SK-N-SH treated with all-trans-retinoic acid at 6 μM for 48 hours (cell line): Measurements from ENCODE around the gene DPP10.

ENCODE experiments used
- ATAC-seq: fragments of 200-7000 bp; cut with Tn5 transposase; 3 replicates; pipeline ENCODE4 v1.9.1; 2020; ENCODE audit warnings: mild to moderate bottlenecking, moderate library complexity
- BACH2 ChIP-seq: fragments of 250-450 bp; sonication (Bioruptor Pico); IDR thresholded peaks from 2 replicates; pipeline ENCODE4 v1.9.0; 2021; ENCODE audit warnings: mild to moderate bottlenecking, borderline replicate concordance
- ESRRG ChIP-seq: fragments of 250-450 bp; sonication (Bioruptor Pico); IDR thresholded peaks from 2 replicates; pipeline ENCODE4 v1.6.1; 2021; ENCODE audit warnings: mild to moderate bottlenecking
- GLIS3 ChIP-seq: fragments of 250-450 bp; sonication (Bioruptor Pico); IDR thresholded peaks from 2 replicates; pipeline ENCODE4 v1.5.0; 2020; ENCODE audit warnings: mild to moderate bottlenecking, moderate library complexity
- ISL1 ChIP-seq: fragments of 250-450 bp; sonication (Bioruptor Pico); IDR thresholded peaks from 2 replicates; pipeline ENCODE4 v2.1.2; 2022; ENCODE audit warnings: mild to moderate bottlenecking, moderate library complexity
- OSR1 ChIP-seq: fragments of 250-450 bp; sonication (Bioruptor Pico); IDR thresholded peaks from 2 replicates; pipeline ENCODE4 v1.8.0; 2022; ENCODE audit warnings: moderate library complexity, mild to moderate bottlenecking, inconsistent platforms
- PPARA ChIP-seq: fragments of 250-450 bp; sonication (Bioruptor Pico); IDR thresholded peaks from 2 replicates; pipeline ENCODE4 v1.5.0; 2020; ENCODE audit warnings: mild to moderate bottlenecking, borderline replicate concordance
- RARB ChIP-seq: fragments of 250-450 bp; sonication (Bioruptor Pico); IDR thresholded peaks from 2 replicates; pipeline ENCODE4 v1.8.0; 2021; ENCODE audit warnings: mild to moderate bottlenecking, moderate library complexity
- SNAI2 ChIP-seq: fragments of 250-450 bp; sonication (Bioruptor Pico); IDR thresholded peaks from 2 replicates; pipeline ENCODE4 v1.5.0; 2020; ENCODE audit warnings: mild to moderate bottlenecking, moderate library complexity
- TCF4 ChIP-seq: fragments of 250-450 bp; sonication (Bioruptor Pico); IDR thresholded peaks from 2 replicates; pipeline ENCODE4 v1.8.0; 2021; ENCODE audit warnings: mild to moderate bottlenecking, moderate library complexity, borderline replicate concordance
- TOX ChIP-seq: fragments of 250-450 bp; sonication (Bioruptor Pico); IDR thresholded peaks from 2 replicates; pipeline ENCODE4 v1.8.0; 2021; ENCODE audit warnings: mild to moderate bottlenecking, moderate library complexity, borderline replicate concordance
- ZFP3 ChIP-seq: fragments of 250-450 bp; sonication (Bioruptor Pico); IDR thresholded peaks from 2 replicates; pipeline ENCODE4 v1.5.0; 2020; ENCODE audit warnings: mild to moderate bottlenecking, moderate library complexity
- ZFP30 ChIP-seq: fragments of 450-650 bp; formaldehyde crosslinking; IDR thresholded peaks from 2 replicates; pipeline ENCODE4 v1.5.0; 2022; ENCODE audit warnings: mild to moderate bottlenecking, moderate library complexity
- ZNF565 ChIP-seq: fragments of 450-650 bp; formaldehyde crosslinking; conservative IDR thresholded peaks from 2 replicates; pipeline ENCODE4 v1.5.0; 2020; ENCODE audit warnings: low read depth, mild to moderate bottlenecking, moderate library complexity
- ZNF70 ChIP-seq: fragments of 450-650 bp; formaldehyde crosslinking; IDR thresholded peaks from 2 replicates; pipeline ENCODE4 v1.5.0; 2020; ENCODE audit warnings: mild to moderate bottlenecking, moderate library complexity
- ZNF8 ChIP-seq: fragments of 450-650 bp; formaldehyde crosslinking; IDR thresholded peaks from 2 replicates; pipeline ENCODE4 v1.5.0; 2020; ENCODE audit warnings: mild to moderate bottlenecking, moderate library complexity
- TF ChIP-seq, protein P1 (sequence below): fragments of 250-450 bp; sonication (Bioruptor Pico); IDR thresholded peaks from 2 replicates; pipeline ENCODE4 v1.8.0; 2021; ENCODE audit warnings: low read depth, mild to moderate bottlenecking, moderate library complexity, borderline replicate concordance
- TF ChIP-seq, protein P2 (sequence below): fragments of 250-450 bp; sonication (Bioruptor Pico); IDR thresholded peaks from 2 replicates; pipeline ENCODE4 v1.5.1; 2020; ENCODE audit warnings: low read depth, mild to moderate bottlenecking, moderate library complexity
- TF ChIP-seq, protein P3 (sequence below): fragments of 250-450 bp; sonication (Bioruptor Pico); IDR thresholded peaks from 2 replicates; pipeline ENCODE4 v1.5.1; 2021; ENCODE audit warnings: mild to moderate bottlenecking, moderate library complexity
- TF ChIP-seq, protein P4 (sequence below): fragments of 250-450 bp; sonication (Bioruptor Pico); IDR thresholded peaks from 2 replicates; pipeline ENCODE4 v1.8.0; 2020; ENCODE audit warnings: mild to moderate bottlenecking, moderate library complexity, borderline replicate concordance
- TF ChIP-seq, protein P5 (sequence below): fragments of 250-450 bp; sonication (Bioruptor Pico); IDR thresholded peaks from 2 replicates; pipeline ENCODE4 v1.5.0; 2020; ENCODE audit warnings: mild to moderate bottlenecking, moderate library complexity

Gene DPP10

DNA sequence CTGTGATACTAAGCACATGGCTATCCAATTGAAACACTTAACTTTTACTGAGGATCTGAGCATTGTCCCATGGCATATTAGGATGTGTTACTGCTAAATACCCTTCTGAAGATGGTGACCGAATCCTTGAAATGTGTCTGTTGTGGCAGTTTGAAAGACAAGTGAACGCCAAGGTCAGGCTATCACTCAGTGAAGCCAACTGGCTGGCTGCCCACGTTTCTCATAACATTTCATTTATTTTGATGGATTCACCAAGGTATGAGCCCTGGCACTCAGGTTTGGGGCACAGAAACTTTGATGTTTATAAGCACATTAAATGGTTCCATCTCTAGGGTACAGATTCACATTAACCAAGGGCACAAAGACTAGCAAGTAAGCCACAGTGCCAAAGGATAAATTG, 850.3 kb downstream of the DPP10 start (continued):
- TF ChIP-seq, protein P1, sequence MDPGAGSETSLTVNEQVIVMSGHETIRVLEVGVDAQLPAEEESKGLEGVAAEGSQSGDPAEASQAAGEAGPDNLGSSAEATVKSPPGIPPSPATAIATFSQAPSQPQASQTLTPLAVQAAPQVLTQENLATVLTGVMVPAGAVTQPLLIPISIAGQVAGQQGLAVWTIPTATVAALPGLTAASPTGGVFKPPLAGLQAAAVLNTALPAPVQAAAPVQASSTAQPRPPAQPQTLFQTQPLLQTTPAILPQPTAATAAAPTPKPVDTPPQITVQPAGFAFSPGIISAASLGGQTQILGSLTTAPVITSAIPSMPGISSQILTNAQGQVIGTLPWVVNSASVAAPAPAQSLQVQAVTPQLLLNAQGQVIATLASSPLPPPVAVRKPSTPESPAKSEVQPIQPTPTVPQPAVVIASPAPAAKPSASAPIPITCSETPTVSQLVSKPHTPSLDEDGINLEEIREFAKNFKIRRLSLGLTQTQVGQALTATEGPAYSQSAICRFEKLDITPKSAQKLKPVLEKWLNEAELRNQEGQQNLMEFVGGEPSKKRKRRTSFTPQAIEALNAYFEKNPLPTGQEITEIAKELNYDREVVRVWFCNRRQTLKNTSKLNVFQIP (CRISPR knock-in tag): no peak
- TF ChIP-seq OSR1 (CRISPR knock-in tag): no peak
- no peak for TF ChIP-seq PPARA
- TF ChIP-seq ESRRG: no peak
- TF ChIP-seq RARB (CRISPR knock-in tag): no peak
- TF ChIP-seq ZFP3 (CRISPR knock-in tag): no peak

DNA sequence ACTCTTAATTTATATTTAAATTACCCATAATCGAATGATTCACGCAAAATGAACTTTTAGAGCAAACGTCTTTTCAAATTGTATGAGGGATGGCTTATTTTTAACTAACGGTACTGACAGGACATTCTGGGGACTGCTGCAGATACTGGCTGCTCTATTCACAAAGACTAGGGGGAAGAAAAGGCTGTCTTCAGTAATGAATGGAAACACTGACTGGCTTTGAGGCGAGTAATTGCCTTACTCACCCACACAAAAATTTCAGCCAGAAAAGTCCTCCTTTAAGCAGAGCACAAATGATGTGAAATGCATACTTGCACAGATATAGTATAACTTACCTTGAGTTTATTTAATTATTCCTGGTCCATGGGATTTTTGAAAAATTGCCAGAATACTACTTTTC, 852.6 kb downstream of the DPP10 start:
- ATAC-seq: no peak
- TF ChIP-seq PPARA (no peak), ZNF565 (CRISPR knock-in tag) (no peak)
- TF ChIP-seq, protein P2, sequence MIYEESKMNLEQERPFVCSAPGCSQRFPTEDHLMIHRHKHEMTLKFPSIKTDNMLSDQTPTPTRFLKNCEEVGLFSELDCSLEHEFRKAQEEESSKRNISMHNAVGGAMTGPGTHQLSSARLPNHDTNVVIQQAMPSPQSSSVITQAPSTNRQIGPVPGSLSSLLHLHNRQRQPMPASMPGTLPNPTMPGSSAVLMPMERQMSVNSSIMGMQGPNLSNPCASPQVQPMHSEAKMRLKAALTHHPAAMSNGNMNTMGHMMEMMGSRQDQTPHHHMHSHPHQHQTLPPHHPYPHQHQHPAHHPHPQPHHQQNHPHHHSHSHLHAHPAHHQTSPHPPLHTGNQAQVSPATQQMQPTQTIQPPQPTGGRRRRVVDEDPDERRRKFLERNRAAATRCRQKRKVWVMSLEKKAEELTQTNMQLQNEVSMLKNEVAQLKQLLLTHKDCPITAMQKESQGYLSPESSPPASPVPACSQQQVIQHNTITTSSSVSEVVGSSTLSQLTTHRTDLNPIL: no peak

DNA sequence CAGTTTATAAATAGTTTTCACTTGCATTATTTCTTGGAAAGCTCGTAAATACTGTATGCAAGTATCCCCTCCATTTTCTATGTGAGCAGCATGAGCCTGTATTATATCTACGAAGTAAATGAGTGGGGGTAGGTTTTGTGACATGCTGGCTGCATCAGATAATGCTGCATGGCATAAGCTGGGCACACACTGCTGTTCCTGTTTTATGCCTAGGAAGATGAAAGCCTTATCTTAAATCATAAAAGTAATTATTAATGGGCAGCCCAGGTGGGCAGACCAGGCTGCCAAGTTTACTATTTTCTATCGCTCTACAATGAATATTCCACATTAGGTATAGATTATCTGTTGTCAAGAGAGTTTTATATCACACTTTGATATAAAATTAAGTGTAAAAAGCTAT, 854.6 kb downstream of the DPP10 start:
- TF ChIP-seq ZFP30: no peak
- TF ChIP-seq, all 23 proteins: peak for 0
- no peak for ATAC-seq

DNA sequence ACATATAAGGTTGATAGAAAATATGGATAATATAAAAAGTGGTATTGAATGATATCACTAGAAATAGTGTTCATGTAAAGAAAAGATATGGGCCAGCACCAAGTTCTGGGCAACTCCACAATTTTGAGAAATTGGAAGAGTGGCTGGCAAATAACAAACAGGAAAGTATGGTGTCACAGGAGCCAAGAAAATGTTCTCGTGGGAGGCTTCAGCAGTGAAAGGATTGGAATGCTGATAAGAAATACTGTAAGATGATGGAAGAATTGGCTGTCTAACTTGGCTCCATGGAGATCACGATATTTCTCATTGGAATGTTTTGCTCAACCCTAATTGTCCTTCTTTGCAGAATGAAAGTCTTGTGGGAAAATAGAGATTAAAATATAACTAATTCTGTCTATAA, 856.8 kb downstream of the DPP10 start:
- no peak for ATAC-seq
- TF ChIP-seq, protein P3, sequence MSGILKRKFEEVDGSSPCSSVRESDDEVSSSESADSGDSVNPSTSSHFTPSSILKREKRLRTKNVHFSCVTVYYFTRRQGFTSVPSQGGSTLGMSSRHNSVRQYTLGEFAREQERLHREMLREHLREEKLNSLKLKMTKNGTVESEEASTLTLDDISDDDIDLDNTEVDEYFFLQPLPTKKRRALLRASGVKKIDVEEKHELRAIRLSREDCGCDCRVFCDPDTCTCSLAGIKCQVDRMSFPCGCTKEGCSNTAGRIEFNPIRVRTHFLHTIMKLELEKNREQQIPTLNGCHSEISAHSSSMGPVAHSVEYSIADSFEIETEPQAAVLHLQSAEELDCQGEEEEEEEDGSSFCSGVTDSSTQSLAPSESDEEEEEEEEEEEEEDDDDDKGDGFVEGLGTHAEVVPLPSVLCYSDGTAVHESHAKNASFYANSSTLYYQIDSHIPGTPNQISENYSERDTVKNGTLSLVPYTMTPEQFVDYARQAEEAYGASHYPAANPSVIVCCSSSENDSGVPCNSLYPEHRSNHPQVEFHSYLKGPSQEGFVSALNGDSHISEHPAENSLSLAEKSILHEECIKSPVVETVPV (CRISPR knock-in tag): no peak
- TF ChIP-seq TCF4 (CRISPR knock-in tag): no peak
- TF ChIP-seq TOX (CRISPR knock-in tag): no peak
- no peak for TF ChIP-seq ISL1
- TF ChIP-seq ZNF565 (CRISPR knock-in tag): no peak
- no peak for TF ChIP-seq ESRRG
- TF ChIP-seq, protein P4, sequence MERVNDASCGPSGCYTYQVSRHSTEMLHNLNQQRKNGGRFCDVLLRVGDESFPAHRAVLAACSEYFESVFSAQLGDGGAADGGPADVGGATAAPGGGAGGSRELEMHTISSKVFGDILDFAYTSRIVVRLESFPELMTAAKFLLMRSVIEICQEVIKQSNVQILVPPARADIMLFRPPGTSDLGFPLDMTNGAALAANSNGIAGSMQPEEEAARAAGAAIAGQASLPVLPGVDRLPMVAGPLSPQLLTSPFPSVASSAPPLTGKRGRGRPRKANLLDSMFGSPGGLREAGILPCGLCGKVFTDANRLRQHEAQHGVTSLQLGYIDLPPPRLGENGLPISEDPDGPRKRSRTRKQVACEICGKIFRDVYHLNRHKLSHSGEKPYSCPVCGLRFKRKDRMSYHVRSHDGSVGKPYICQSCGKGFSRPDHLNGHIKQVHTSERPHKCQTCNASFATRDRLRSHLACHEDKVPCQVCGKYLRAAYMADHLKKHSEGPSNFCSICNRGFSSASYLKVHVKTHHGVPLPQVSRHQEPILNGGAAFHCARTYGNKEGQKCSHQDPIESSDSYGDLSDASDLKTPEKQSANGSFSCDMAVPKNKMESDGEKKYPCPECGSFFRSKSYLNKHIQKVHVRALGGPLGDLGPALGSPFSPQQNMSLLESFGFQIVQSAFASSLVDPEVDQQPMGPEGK (CRISPR knock-in tag): no peak

DNA sequence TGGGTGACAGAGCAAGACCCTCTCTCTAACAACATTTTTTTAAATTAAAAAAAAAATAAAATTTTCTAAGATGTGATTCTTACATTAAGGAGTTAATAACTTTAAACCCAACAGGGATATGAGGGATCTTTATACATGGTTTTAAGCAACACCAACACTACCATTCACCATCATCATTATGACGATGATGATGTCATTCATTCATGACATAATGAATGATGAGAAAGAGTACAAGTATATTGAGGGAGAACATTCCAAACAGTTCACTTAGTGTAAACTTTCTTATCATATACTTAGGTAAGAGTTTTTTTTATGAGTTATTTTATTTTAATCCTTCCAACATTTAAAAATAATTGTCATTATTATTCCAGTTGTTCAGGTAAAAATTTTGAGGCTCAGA, 863.3 kb downstream of the DPP10 start:
- TF ChIP-seq, protein P4 (CRISPR knock-in tag): no peak
- no peak for TF ChIP-seq OSR1 (CRISPR knock-in tag)
- TF ChIP-seq SNAI2: no peak
- no peak for TF ChIP-seq TOX (CRISPR knock-in tag)
- TF ChIP-seq PPARA: no peak
- TF ChIP-seq BACH2 (CRISPR knock-in tag): no peak
- TF ChIP-seq ZNF8 (CRISPR knock-in tag): no peak
- TF ChIP-seq, all 23 proteins: peak for 0

DNA sequence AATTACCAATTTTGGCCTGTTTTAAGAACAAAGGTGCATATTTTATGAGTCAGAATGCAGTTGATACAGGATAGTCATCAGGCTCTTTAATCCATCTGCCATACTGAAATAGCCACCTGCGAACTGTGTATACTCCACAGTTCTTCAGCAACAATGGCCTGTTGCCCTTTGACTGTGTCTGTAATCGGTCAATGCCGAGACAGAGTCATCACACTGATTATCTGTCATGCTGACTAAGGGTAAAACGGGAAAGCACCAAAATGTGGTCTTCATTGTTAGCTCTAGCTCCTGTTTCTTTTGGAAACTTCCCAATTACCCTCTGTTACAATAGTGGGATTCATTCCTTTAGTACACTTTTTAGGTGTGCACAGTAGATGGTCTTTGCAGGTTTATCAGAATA, 871.7 kb downstream of the DPP10 start:
- ATAC-seq: no peak
- TF ChIP-seq BACH2 (CRISPR knock-in tag) (no peak), GLIS3 (CRISPR knock-in tag) (no peak), RARB (CRISPR knock-in tag) (no peak), ZNF70 (CRISPR knock-in tag) (no peak), ISL1 (no peak)
- TF ChIP-seq, protein P2: no peak
- TF ChIP-seq, protein P5, sequence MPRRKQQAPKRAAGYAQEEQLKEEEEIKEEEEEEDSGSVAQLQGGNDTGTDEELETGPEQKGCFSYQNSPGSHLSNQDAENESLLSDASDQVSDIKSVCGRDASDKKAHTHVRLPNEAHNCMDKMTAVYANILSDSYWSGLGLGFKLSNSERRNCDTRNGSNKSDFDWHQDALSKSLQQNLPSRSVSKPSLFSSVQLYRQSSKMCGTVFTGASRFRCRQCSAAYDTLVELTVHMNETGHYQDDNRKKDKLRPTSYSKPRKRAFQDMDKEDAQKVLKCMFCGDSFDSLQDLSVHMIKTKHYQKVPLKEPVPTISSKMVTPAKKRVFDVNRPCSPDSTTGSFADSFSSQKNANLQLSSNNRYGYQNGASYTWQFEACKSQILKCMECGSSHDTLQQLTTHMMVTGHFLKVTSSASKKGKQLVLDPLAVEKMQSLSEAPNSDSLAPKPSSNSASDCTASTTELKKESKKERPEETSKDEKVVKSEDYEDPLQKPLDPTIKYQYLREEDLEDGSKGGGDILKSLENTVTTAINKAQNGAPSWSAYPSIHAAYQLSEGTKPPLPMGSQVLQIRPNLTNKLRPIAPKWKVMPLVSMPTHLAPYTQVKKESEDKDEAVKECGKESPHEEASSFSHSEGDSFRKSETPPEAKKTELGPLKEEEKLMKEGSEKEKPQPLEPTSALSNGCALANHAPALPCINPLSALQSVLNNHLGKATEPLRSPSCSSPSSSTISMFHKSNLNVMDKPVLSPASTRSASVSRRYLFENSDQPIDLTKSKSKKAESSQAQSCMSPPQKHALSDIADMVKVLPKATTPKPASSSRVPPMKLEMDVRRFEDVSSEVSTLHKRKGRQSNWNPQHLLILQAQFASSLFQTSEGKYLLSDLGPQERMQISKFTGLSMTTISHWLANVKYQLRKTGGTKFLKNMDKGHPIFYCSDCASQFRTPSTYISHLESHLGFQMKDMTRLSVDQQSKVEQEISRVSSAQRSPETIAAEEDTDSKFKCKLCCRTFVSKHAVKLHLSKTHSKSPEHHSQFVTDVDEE (CRISPR knock-in tag): no peak

More for the DNA sequence above, 863.3 kb downstream of the DPP10 start:
- ATAC-seq: no peak
